Endometrial microvascular endothelial cells (primary cell): ENCODE results near the gene UBE2J1. TPM values are rescaled to one million over a fixed set of nuclear protein-coding genes. Genes with fewer than 3 reads are reported as not detected.
"Not testable (repeated sequence)": the region's sequence is repeated elsewhere in the genome, so short reads cannot be mapped to it uniquely, and the experiment has no call there.

ENCODE experiments used
- in situ Hi-C: cut with HindIII; loops from 2 replicates; pipeline ENCODE4 v1.10.0; 2017; ENCODE audit warnings: low sequenced_read_pairs, low pct_unique_long_range_greater_than_20kb; ENCODE audit errors: inconsistent ontology term
- total RNA-seq: library from RNA; depleted of rRNA; stranded (reverse); fragments of >200 nt; gene quantifications from one replicate; pipeline ENCODE4 v1.2.3, GENCODE V29; 2015; ENCODE audit errors: inconsistent ontology term

Gene UBE2J1
- total RNA-seq, 1 donor from 2014 or later: 52.8 TPM

DNA sequence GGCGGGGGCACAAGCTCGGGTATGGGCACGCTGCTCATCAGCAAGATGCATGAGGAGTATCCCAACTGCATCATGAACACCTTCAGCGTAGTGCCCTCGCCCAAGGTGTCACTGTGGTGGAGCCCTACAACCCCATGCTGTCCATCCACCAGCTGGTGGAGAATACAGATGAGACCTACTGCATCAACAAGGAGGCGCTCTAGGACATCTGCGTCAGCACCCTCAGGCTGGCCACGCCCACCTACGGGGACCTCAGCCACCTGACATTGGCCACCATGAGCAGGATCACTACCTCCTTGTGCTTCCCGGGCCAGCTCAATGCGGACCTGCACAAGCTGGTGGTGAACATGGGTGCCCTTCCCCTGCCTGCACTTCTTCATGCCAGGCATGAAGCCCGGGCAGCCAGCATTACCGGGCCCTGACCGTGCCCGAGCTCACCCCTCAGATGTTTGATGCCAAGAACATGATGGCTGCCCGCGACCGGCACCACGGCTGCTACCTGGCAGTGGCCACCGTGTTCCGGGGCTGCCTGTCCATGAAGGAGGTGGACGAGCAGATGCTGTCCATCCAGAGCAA is 50.2 kb downstream of the UBE2J1 start:
- in situ Hi-C loops: no loop called here

DNA sequence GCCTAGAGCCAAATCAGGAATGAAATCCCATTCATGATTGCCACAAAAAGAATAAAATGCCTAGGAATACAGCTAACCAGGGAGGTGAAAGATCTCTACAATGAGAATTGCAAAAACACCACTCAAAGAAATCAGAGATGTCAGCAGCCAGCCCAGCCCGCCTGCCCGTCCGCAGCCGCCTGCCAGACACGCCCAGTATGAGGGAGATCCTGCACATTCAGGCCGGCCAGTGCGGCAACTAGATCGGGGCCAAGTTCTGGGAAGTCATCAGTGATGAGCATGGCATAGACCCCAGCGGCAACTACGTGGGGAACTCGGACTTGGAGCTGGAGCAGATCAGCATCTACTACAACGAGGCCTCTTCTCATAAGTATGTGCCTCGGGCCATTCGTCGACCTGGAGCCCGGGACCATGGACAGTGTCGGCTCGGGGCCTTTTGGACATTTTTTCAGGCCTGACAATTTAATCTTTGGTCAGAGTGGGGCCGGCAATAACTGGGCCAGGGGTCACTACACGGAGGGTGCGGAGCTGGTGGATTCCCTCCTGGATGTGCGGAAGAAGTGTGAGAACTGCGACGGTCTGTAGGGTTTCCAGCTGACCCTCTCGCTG is 50.8 kb downstream of the UBE2J1 start:
- in situ Hi-C loops: no loop called here

DNA sequence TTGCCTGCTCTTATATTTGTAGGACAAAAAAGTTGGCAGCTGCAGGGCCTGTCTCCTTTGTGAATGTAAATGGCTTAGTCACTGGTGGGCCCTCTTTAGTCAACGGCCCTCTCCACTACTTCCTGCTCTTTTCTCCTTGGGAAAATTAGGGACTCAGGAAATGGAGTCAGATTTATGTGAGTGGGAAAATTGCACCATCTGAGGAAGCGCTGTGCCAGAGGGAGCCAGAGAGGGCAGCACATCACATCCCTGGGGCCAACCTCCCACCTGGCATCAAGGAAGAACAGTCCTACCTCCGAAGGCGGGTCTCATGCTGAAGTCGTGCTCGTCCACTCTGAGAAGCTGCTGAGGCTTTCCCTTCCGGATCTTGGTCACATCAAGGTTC is 53.1 kb downstream of the UBE2J1 start:
- in situ Hi-C loops: no loop called here

DNA sequence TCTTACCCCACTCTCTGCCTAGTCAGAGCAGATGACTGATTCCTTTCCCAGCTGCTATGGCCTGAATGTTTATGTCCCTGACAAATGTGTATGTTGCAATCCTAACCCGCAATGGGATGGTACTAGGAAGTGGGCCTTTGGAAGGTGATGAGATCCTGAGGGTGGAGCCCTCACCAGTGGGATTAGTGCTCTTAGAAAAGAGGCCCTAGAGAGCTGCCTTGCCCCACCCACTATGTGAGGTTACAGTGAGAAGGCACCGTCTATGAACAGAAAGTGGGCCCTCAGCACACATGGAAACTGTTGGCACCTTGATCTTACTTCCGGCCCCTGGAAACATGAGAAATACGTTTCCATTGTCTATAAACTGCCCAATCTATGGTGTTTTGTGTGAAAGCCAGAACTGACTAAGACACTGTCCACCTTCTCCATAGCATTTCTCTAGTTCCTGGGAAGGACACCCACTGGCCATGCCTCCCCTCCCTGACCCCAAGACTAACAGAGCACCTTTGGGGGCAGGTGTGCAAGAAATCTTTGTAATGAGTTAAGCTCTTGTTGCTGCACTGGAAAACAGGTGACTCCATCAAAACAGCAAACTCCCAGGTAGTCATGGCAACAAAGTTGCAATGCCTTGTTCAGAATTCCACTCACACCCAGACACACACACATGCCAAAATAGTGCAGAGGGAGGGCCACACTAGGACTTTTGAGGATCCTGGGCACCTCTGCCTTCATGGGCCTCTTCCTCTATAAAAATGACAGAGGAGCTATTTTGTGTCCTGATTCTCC is 53.6 kb downstream of the UBE2J1 start:
- in situ Hi-C loops: no loop called here

DNA sequence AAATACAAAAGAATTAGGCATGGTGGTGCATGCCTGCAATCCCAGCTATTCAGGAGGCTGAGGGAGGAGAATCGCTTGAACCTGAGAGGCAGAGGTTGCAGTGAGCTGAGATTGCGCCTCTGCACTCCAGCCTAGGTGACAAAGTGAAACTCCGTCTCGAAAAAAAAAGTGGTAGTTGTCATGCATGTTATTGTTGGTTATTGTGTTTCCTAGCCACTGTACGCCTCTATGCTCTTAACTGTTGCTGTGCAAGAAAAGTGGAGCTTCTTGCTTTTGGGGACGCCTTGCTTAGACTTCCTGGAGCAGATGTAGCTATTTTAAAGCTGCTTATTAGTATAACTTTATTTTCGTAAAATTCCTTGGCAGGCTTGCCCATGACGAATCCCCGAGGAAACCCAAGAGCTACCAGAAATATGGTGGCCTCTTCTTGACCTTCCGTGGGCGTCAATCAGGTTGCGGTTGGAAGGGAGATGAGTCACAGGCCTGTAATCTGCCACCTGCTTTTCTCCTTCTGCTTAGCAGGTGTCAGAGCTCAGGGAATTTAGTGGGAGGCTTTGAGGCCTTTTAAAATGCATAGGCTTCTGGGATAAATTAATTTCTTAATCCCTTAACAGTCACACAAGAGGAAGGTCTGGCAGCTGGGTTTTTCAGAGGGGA is 54.7 kb downstream of the UBE2J1 start:
- in situ Hi-C loops: no loop called here

DNA sequence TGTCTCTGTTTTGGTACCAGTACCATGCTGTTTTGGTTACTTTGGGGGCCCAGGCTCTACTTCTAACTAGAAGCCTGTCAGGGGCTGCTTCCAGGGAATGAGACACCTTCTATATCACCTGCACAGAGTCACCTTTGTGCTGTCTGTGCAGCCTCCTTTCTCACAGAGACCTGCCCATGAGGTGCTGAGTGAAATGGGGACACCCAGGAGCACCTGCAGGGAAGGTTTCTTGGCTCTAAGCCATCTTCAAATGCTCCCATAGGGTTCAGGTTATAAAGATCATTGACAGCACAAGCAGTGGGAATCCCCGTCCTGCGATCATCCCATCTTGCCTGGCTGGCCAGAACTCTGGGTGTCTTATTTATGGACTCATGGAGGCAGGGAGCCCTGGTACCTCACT is 56.5 kb downstream of the UBE2J1 start:
- in situ Hi-C loops: no loop called here

DNA sequence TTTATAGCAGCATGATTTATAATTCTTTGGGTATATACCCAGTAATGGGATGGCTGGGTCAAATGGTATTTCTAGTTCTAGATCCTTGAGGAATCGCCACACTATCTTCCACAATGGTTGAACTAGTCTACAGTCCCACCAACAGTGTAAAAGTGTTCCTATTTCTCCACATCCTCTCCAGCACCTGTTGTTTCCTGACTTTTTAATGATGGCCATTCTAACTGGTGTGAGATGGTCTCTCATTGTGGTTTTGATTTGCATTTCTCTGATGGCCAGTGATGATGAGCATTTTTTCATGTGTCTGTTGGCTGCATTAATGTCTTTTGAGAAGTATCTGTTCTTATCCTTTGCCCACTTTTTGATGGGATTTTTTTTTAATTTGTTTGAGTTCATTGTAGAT is 57.4 kb downstream of the UBE2J1 start:
- in situ Hi-C loops: not testable (repeated sequence)

DNA sequence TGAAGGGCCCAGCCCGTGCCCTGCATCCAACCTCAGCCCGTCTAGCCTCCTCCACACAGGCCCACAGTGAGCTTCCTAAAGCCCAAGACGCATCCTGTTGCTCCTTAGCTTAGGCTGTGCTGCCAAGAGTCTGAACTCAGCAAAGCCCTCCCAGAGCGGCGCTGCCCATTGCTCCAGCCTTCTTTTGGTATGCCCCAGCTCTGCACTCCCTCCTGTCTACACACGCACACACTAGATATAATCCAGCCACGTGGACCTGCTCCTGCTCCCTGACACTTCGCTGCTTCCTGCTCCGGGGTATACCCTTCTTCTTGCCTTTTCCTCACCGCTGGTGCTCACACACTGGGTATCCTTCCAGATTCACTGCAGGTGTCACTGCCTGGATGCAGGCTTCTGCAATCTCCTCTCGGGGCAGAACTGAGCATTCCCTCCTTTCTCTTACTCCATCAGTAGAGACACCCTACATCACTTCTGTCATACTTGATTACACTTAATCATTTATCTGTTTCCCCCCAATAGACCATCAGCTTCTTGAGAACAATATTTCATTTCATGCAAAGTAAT is 61.2 kb downstream of the UBE2J1 start:
- in situ Hi-C loops: no loop called here

DNA sequence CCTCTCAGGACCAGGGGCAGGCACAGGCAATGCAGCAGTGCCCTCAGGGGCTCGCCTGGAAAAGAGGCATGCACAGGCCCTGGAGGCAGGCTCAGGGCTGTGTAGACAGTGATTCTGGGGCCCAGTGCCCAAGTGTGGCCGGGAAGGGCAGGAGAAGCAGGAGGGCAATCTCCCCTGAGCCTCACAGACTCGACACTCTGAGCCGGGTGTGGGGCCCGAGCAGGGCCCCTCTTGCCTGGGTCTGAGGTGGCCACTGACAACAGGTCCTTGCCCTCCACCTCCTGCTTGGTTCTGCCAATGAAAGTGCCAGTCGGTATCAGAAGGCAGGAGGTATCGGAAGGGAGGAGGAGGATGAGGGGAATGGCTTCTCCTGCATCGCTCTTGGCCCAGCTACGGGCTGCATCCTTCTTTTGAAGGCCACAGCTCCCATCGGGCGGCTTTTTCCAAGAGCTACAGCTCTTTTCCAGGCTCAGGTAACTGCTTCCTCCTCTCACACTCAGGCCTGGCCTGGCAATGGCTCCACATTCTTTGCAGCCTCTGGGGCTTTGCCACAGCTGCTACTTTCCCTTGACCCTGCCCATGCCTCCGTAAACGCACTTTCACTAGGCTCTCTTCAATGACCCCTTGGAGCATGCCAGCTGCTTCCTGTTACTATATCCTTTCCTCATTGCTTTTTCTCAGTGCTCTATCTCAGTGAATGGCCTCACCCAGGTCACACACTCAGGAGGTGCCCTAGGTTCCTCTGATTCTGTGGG is 61.9 kb downstream of the UBE2J1 start:
- in situ Hi-C loops: no loop called here

DNA sequence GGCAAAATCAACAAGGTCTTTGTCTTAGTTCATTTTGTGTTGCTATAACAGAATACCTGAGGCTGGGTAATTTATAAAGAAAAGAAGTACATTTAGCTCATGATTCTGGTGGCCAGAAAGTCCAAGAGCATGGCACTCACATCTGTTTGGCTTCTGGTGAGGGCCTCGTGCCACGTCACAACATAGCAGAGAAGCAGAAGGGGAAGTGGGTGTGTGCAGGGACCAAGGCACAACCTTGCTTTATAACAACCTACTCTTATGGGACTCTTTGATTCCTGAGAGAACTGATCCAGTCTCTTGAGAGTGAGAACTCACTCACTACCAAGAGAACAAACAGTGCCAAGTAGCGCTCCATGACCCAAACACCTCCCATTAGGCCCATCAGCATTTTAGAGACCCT is 62.8 kb downstream of the UBE2J1 start:
- in situ Hi-C loops: no loop called here

DNA sequence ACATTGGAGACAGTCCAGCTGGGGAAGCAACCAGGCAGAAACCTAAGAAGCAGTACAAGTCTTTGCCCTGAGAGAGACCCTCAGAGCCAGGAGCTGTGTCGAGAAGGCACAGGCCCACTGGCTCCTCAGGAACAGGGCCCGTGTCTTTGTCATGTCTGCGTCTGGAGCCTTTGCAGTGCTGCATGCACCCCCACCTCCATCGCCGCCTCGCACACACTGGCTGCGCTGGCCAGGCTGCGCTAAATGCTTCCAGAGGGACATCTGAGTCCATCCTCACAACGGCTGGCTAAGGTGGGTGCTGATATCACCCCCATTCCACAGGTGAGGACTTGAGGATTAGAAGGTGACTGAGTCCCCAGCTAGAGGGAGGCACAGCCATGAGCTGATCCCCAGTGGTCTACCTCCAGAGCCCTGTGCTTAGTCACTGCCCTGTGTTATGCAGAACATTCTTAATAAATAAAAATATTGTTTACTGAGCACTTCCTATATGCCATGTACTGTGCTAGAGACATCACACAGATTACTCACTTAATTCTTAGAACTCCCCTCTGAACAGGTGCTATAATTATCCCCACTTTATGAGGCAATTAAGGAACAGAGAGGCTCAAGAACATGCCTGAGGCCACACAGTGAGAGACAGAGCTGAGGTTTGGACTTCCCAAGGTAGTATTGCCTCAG is 65.0 kb downstream of the UBE2J1 start:
- in situ Hi-C loops: no loop called here

DNA sequence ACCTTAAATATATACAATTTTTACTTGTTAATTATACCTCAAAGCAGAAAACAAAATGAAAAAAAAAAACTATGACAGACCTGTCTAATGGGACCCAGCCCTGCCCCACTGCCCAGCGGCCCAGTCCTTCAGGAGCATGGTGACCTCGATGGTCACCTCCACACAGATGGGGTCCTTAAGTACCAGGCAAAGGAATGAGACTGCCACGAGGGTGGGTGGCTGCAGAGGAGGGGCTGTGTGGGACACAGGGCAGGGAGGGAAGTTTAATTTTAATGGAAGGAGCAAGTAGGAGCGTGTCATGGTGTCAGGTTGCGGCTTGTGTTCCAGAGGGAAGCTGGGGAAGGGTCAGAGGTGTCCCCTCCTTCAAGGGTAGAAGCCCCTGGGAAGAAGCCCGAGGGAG is 66.0 kb downstream of the UBE2J1 start:
- in situ Hi-C loops: no loop called here

DNA sequence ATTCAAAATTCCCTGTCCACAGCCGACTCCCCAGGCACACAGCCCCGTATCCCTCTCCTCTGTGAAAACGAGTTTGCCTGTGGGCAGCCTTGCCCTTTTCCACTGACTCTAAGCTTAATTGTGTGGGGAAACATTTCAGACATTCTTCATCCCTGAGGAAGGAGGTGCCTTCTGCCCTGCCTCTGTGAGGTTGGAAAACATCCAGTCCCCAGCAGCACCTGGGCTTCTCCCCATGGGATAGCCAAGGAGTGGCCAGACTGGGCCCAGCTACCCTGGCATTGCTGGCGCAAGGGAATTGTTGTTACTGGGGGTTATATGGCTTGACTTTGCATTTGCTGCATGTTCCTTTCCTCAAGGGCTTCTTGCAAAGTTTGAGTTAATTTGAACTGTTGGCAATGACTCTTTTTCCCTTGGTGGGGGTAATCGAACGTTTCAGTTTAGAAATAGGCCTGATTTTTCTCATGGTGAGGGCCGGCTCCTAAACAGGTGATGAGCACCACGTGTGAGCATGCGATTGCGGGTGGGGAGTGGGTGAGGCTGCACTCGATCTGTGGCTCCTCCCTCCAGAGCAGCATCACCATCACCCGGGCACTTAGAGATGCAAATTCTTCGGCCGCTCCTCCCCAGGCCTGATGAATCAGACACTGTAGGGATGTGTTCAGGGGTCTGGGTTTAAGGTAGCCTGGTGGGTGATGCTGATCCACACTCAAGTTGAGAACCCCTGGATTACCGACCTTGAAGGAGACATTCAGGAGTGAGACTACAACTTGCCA is 67.4 kb downstream of the UBE2J1 start:
- in situ Hi-C loops: no loop called here

DNA sequence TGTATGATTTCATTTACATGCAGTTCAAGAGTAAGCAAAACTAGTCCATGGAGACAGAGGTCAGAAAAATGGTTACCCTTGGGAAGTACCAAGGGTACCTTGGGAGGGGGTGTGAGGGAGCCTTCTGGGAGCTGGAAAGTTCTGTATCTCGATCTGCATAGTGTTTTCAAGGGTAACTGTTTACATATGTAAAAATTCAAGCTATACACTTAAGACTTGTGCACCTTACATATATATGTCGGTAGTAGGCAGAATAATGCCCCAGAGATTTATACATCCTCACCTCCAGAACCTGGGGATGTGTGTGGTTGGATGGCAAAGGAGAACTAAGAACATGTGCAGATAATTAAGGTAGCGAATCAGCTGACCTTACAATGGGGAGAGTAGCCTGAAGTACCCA is 68.4 kb downstream of the UBE2J1 start:
- in situ Hi-C loops: no loop called here

DNA sequence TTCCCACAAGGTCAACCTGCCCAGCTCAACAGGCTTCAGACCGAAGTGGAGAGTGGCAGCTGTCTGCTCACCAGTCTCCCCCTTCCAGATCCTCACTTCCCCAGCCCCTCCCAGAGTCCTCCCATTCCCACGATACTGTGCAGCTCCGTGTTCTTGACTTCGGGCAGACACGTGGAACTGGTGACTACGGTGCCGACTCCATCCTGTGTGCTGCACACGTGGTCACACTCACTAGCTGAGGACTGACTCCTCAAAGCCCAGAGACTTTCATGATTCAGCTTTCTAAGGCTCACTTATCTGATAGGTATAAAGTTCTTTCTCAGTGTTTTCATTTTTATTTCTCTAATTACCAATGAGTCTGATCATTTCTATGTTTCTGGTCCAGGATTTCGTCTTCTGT is 69.8 kb downstream of the UBE2J1 start:
- in situ Hi-C loops: no loop called here

DNA sequence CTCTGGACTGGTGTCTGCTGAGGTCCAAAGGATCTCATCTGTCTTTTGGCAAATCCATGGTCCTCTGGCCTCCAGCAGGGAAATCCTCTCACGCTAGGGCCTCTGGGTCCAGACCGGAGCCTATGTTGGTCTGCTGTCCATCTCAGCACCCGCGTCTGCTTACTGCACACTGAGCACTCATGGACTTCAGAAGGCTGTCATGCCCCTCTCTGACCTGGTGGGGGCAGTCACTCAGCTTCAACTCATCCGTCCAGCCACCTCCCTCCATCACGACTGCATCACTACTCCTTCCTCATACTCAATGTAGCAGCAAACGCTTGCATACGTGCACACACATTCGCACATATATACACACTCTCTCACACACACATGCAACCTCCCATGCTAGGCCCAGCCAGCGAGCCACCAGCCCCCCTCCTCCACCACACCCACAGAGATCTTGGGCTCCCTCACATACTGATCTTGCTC is 70.7 kb downstream of the UBE2J1 start:
- in situ Hi-C loops: no loop called here

DNA sequence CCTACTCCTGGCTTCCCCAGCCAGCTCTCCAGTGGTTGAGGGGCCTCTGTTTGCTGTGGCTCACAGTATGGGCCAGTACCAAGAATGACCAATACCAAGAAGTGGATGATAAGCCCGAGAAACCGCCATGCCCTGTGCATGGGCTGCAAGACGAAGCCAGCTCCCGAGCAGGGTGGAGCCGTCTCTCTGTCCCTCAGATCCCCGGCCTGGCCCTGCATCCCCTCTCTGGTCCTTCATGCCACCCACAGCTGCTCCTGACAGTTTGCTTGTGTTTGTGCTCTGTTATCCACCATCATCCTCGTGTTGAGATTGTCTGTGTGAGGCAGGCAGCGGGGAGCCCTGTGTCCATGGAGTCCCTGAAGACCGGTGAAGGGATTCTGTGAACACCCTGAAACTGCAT is 73.6 kb downstream of the UBE2J1 start:
- in situ Hi-C loops: no loop called here
